Measurements from ENCODE around the gene NCS1. TPM values are rescaled to one million over a fixed set of nuclear protein-coding genes. Genes with fewer than 3 reads are reported as not detected.

Gene NCS1
- total and polyA plus RNA-seq, 2 of the 8 experiments (the other 6 are each of a cell fraction or from before 2014, with no cell fraction given) = 34.7 to 47.6 TPM

DNA sequence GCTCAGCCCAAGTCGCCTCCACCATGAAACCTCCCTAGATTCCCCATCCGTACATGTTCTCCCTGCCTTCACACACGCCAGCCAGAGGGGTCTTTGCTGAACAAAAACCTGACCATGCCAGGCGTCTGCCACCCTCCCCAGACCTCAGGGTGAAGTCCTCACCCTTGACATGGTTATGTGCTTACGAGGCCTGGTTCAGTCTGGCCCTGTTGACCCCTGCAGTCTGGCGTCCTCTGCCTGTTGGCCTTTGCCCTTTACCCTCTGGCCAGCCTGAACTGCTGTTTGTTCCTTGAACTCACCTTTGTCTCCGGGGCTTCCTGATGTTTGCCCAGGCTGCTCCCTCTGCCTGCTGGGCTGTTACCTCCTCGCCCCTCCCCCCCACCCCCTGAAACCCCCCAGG, 29.8 kb downstream of the NCS1 start:
- H3K4me1 ChIP-seq (replicated peaks in 1 of 4; ENCODE audit: control insufficient read depth in 3 of 4, insufficient read depth in 4 of 4, low read length in 3 of 4) = peaks cover 0 to 5% (median 0%) of the 10 kb centered on the region in 4 experiments; a peak in 1 of 7 replicates
- H3K4me2 ChIP-seq (ENCODE audit: insufficient read depth in 1 of 2, low read depth in 2 of 2, low read length in 2 of 2) = no peak overlapping the region
- no peak overlapping the region for H3K4me3 ChIP-seq (ENCODE audit: extremely low read depth in 1 of 4, insufficient read depth in 2 of 4, low read depth in 3 of 4, low read length in 4 of 4)
- no peaks in the 10 kb centered on the region for H3K23me2 ChIP-seq (ENCODE audit: low read depth, low read length)
- no peak overlapping the region for H3K4ac ChIP-seq (replicated peaks; ENCODE audit: insufficient read length, low read depth, low read length)
- H2BK120ac ChIP-seq (replicated peaks; ENCODE audit: low read depth, low read length) = no peak overlapping the region
- H2AFZ ChIP-seq (ENCODE audit: low read length) = no peak overlapping the region
- no peak overlapping the region for H2AK5ac ChIP-seq (ENCODE audit: low read depth, low read length)
- H2BK12ac ChIP-seq (ENCODE audit: low read depth, low read length) = 0 out of 2 replicates have a peak overlapping the region, but pooled peaks have one; percentile 27
- H3K18ac ChIP-seq (ENCODE audit: extremely low read depth, low read length) = no peak overlapping the region; the same call in 1 of the 2 replicates
- no peaks in the 10 kb centered on the region for H4K20me1 ChIP-seq (replicated peaks in 1 of 2; ENCODE audit: control insufficient read depth in 1 of 2, insufficient read depth in 2 of 2, low read length in 2 of 2)
- no peak overlapping the region; the same call in 1 of the 2 replicates for H4K8ac ChIP-seq (ENCODE audit: extremely low read depth, insufficient read depth, low read length)
- DNase-seq (ENCODE audit: low read depth in 1 of 2, low spot score in 2 of 2) (no peak), FAIRE-seq (no peak)
- H3K23ac ChIP-seq (ENCODE audit: insufficient read length) = no peak overlapping the region
- H4K91ac ChIP-seq (replicated peaks; ENCODE audit: insufficient read length, low read length) = no peak overlapping the region
- no peak overlapping the region for H3K9ac ChIP-seq (replicated peaks in 1 of 4; ENCODE audit: extremely low read depth in 1 of 4, low read depth in 3 of 4, low read length in 3 of 4)
- no peaks in the 10 kb centered on the region for H3K36me3 ChIP-seq (ENCODE audit: control insufficient read depth in 2 of 4, insufficient read depth in 4 of 4, low read length in 3 of 4)
- H3K56ac ChIP-seq (replicated peaks; ENCODE audit: insufficient read length, low read depth, low read length) = no peak overlapping the region
- 79% methylated on average over 8 of the region's 8 CpGs; no CpG with 5 or more reads in 1 of the 2 experiments for WGBS, 2 experiments (ENCODE audit: extremely low coverage in 1 of 2, insufficient coverage in 1 of 2, insufficient read length in 1 of 2, insufficient replicate concordance in 2 of 2, low coverage in 1 of 2, low lambda C conversion rate in 2 of 2, missing lambda C conversion rate in 1 of 2)
- CTCF ChIA-PET (ENCODE audit: partially characterized antibody) = interaction anchor here (0.6 to 1.8 kb wide), 6 partner anchors 8 to 142 kb away, joined by 3 to 9 read pairs (median 3); no protein-coding TSS in a partner anchor
- peak overlapping the region; percentile 32 for H2BK5ac ChIP-seq (ENCODE audit: low read depth, low read length)
- H4K5ac ChIP-seq (ENCODE audit: insufficient read length, low read depth, low read length) = no peak overlapping the region
- no peak overlapping the region for H3K14ac ChIP-seq (ENCODE audit: insufficient read length)
- H3K9me3 ChIP-seq (ENCODE audit: insufficient read depth in 2 of 2, low read depth in 1 of 2, low read length in 1 of 2) = no peaks in the 10 kb centered on the region
- no peaks in the 10 kb centered on the region; a peak in 1 of 7 replicates for H3K27me3 ChIP-seq (replicated peaks in 1 of 4; ENCODE audit: control insufficient read depth in 3 of 4, extremely low read depth in 1 of 4, insufficient read depth in 3 of 4, low read length in 3 of 4)
- POLR2A ChIA-PET (ENCODE audit: partially characterized antibody) = interaction anchor here (1.7 kb wide), 1 partner anchor 8 kb away, joined by 3 read pairs; no protein-coding TSS in a partner anchor
- peaks cover 4% of the 10 kb centered on the region for H3K79me1 ChIP-seq (ENCODE audit: low read depth, low read length)
- no peaks in the 10 kb centered on the region; a peak in 1 of 4 replicates for H3K79me2 ChIP-seq (ENCODE audit: control insufficient read depth in 1 of 2, insufficient read depth in 2 of 2, low read length in 2 of 2)
- H2BK15ac ChIP-seq (ENCODE audit: low read length) = no peak overlapping the region
- no peak overlapping the region for H2BK20ac ChIP-seq (ENCODE audit: low read length)
- H3K27ac ChIP-seq (ENCODE audit: low read depth, low read length) = no peak overlapping the region
- no peak for TF ChIP-seq SP4 (IDR thresholded peaks at IDR 0.05; ENCODE audit: low read length)
- no peak for TF ChIP-seq SIX5 (IDR thresholded peaks at IDR 0.05; ENCODE audit: low read depth, low read length)
- no peak for TF ChIP-seq TEAD4 (IDR thresholded peaks at IDR 0.05; ENCODE audit: low read depth, low read length)
- TF ChIP-seq, protein P1, sequence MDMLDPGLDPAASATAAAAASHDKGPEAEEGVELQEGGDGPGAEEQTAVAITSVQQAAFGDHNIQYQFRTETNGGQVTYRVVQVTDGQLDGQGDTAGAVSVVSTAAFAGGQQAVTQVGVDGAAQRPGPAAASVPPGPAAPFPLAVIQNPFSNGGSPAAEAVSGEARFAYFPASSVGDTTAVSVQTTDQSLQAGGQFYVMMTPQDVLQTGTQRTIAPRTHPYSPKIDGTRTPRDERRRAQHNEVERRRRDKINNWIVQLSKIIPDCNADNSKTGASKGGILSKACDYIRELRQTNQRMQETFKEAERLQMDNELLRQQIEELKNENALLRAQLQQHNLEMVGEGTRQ (IDR thresholded peaks at IDR 0.05; ENCODE audit: low read length) = no peak
- TF ChIP-seq BRCA1 (IDR thresholded peaks at IDR 0.05; ENCODE audit: low read depth, low read length) = no peak
- no peak for TF ChIP-seq SP2 (IDR thresholded peaks at IDR 0.05; ENCODE audit: low read length)
- no peak for TF ChIP-seq KDM5A (IDR thresholded peaks at IDR 0.05; ENCODE audit: low read length)

All from H1 (cell line).